ENCODE measurements around the gene CCDC192. TPM values are rescaled to one million over a fixed set of nuclear protein-coding genes. Genes with fewer than 3 reads are reported as not detected.

CCDC192 gene
- total RNA-seq, 1 experiment from 2014 or later, result not detected

DNA sequence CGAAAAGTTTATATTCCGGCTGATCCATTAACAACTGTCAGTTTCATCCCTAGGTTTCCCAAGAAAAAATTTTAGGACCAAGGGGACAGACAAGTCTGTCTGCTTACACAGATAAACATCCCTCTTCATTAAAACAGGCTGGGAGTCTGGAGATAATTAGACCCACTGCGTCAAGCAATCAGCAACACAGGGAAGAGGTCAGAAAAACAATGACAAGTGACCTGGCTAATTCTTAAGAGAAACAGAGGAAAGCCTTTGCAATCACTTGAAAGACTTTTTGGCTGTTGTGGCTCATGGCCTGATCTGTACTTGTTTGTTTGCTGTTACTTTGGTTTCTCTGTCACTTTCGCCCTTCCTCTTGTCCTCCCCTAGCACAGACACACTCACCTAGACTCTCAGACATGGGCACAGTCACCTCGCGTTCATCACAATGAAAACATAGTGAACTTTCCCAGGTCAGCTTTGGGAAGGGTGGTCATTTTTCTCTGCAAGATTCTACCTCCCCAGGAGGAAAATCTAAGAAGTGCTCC lies 2.9 kb upstream of the CCDC192 start:
- no peaks in the 10 kb centered on the region for H3K9me3 Mint-ChIP-seq (ENCODE audit: unreplicated experiment)
- peaks cover 25% of the 10 kb centered on the region for H3K27me3 Mint-ChIP-seq (ENCODE audit: insufficient read depth, unreplicated experiment)
- POLR2A ChIA-PET, result no interaction called here
- no peak for TF ChIP-seq CTCF (IDR thresholded peaks at IDR 0.05; ENCODE audit: unreplicated experiment)
- intact Hi-C loops (cut with micrococcal nuclease), result no loop called here
- BruUV-seq (replicated peaks), result no TSS peak
- H3K4me3 Mint-ChIP-seq (ENCODE audit: unreplicated experiment), result no peak overlapping the region
- DNase-seq (ENCODE audit: unreplicated experiment), result no peak
- CTCF ChIA-PET, result interaction anchor here (0.6 kb wide), 3 partner anchors 17 to 135 kb away, joined by 3 to 7 read pairs (median 4); no protein-coding TSS in a partner anchor
- H3K27ac Mint-ChIP-seq (ENCODE audit: low read depth, unreplicated experiment), result no peak overlapping the region
- peaks cover 5% of the 10 kb centered on the region for H3K36me3 Mint-ChIP-seq (ENCODE audit: insufficient read depth, unreplicated experiment)
- peaks cover 27% of the 10 kb centered on the region for H3K4me1 Mint-ChIP-seq (ENCODE audit: insufficient read depth, unreplicated experiment)

- Mint-ChIP-seq H3K4me1 (ENCODE audit: insufficient read depth, unreplicated experiment) (peaks cover 27% of the 10 kb centered on the region), H3K4me3 (ENCODE audit: unreplicated experiment) (no peak overlapping the region), H3K27me3 (ENCODE audit: insufficient read depth, unreplicated experiment) (peaks cover 38% of the 10 kb centered on the region), H3K36me3 (ENCODE audit: insufficient read depth, unreplicated experiment) (peaks cover 5% of the 10 kb centered on the region), H3K9me3 (ENCODE audit: unreplicated experiment) (no peaks in the 10 kb centered on the region), H3K27ac (ENCODE audit: low read depth, unreplicated experiment) (no peak overlapping the region)
- ChIA-PET POLR2A (interaction anchor here (0.6 kb wide), 1 partner anchor 1027 kb away, joined by 4 read pairs; no protein-coding TSS in a partner anchor), CTCF (interaction anchor here (1.0 to 2.0 kb wide), 2 partner anchors 131 to 139 kb away, joined by 3 to 7 read pairs; no protein-coding TSS in a partner anchor)
- TF ChIP-seq CTCF (IDR thresholded peaks at IDR 0.05; ENCODE audit: unreplicated experiment), result no peak
- intact Hi-C loops (cut with micrococcal nuclease), result no loop called here
- DNase-seq (ENCODE audit: unreplicated experiment), result no peak
- no TSS peak for BruUV-seq (replicated peaks)
Observed at GRCh38 chr5:127702434-127702833, 757 bp upstream of the CCDC192 start.

DNA sequence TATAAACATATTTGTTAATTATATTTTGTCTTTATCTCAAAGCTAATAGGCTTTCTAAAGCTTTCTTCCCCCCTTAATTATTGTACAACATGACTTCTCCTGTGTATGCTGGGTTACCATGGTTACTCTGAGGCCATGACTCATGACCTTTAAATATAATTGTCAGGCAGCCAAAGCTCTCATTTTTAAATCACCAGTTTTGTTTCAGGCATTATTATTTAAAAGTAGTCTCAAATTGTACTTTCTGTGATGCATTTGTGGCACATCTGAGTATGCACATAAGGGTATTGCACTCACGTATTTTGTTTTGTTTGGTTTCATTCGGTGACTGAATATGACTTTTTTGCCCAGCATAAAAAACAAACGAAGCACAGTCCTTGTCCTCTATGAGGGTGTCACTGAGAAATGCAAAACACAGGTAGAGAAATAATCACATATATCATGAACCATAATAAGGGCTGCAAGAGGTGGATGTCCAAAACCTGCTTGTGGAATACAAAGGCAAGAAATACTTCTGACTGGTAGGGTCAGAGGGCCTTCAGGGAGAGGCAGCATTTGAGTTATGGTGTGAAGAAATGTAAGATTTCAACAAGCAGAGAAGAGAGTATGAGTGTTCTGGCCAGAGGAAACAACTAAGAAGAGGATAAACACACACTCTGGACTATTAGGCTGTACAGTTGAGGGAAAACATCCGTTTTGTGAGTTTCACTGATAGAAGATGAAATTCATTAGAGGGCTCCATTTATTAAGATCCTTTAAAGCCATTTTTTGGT lies 2.1 kb downstream of the CCDC192 start:
- ChIA-PET POLR2A (interaction anchor here (0.5 to 1.3 kb wide), 4 partner anchors 9 to 190 kb away, joined by 3 read pairs; no protein-coding TSS in a partner anchor), CTCF (interaction anchor here (0.6 to 1.7 kb wide), 4 partner anchors 132 to 1655 kb away, joined by 3 to 8 read pairs (median 3); no protein-coding TSS in a partner anchor)
- intact Hi-C loops (cut with micrococcal nuclease), result no loop called here
- BruUV-seq (replicated peaks), result no TSS peak
- no peak overlapping the region for H3K4me3 Mint-ChIP-seq (ENCODE audit: unreplicated experiment)
- peaks cover 22% of the 10 kb centered on the region for H3K27me3 Mint-ChIP-seq (ENCODE audit: insufficient read depth, unreplicated experiment)
- H3K9me3 Mint-ChIP-seq (ENCODE audit: unreplicated experiment), result no peaks in the 10 kb centered on the region
- peak overlapping the region; percentile 13 for H3K27ac Mint-ChIP-seq (ENCODE audit: low read depth, unreplicated experiment)
- TF ChIP-seq CTCF (IDR thresholded peaks at IDR 0.05; ENCODE audit: unreplicated experiment), result no peak
- no peaks in the 10 kb centered on the region for H3K36me3 Mint-ChIP-seq (ENCODE audit: insufficient read depth, unreplicated experiment)
- peak; percentile 87 for DNase-seq (ENCODE audit: unreplicated experiment)
- H3K4me1 Mint-ChIP-seq (ENCODE audit: insufficient read depth, unreplicated experiment), result peaks cover 16% of the 10 kb centered on the region

- peaks cover 14% of the 10 kb centered on the region for H3K27me3 Mint-ChIP-seq (ENCODE audit: insufficient read depth, unreplicated experiment)
- intact Hi-C loops (cut with micrococcal nuclease), result no loop called here
- no peak overlapping the region for H3K4me3 Mint-ChIP-seq (ENCODE audit: unreplicated experiment)
- POLR2A ChIA-PET, result interaction anchor here (0.6 kb wide), 1 partner anchor 387 kb away, joined by 5 read pairs; no protein-coding TSS in a partner anchor
- no TSS peak for BruUV-seq (replicated peaks)
- no peaks in the 10 kb centered on the region for H3K9me3 Mint-ChIP-seq (ENCODE audit: unreplicated experiment)
- CTCF ChIA-PET, result interaction anchor here (1.0 kb wide), 1 partner anchor 143 kb away, joined by 3 read pairs; no protein-coding TSS in a partner anchor
- peaks cover 16% of the 10 kb centered on the region for H3K4me1 Mint-ChIP-seq (ENCODE audit: insufficient read depth, unreplicated experiment)
- no peak for TF ChIP-seq CTCF (IDR thresholded peaks at IDR 0.05; ENCODE audit: unreplicated experiment)
- no peaks in the 10 kb centered on the region for H3K36me3 Mint-ChIP-seq (ENCODE audit: insufficient read depth, unreplicated experiment)
- DNase-seq (ENCODE audit: unreplicated experiment), result no peak
- H3K27ac Mint-ChIP-seq (ENCODE audit: low read depth, unreplicated experiment), result no peak overlapping the region
Observed at GRCh38 chr5:127706691-127707090, 3.5 kb downstream of the CCDC192 start.

All from MCF 10A (cell line).